ENCODE measurements around the gene WDFY3. TPM values are rescaled to one million over a fixed set of nuclear protein-coding genes. Genes with fewer than 3 reads are reported as not detected.

The WDFY3 gene
- total RNA-seq, 1 donor from 2014 or later = 104 TPM

DNA sequence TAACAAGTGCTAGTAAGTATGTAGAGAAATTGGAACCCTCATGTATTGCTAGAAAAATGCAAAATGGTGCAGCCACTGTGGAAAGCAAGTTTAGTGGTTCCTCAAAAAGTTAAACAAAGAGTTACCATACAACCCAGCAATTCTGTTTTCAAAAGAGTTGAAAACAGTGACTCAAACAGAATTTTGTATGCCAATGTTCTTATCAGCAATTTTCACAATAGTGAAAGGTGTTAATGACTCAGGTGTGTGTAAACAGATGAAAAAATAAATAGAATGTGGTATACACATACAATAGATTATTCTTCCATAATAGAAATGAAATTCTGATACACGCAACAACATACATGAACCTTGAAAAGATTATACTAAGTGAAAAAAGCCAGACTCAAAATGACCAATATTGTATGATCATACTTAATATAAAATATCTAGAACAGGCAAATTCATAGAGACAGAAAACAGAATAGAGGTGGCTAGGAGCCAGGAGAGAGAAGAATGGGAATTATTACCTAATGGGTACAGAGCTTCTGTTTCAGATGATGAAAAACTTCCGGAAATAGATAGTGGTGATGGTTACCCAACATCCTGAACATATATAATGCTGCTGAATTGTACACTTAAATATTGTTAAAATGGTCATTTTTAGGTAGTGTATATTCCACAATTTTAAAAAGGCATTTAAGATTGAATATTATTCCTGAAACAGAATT, 51.6 kb downstream of the WDFY3 start:
- no peak for DNase-seq (ENCODE audit: extremely low read depth, low read depth, low spot score)

DNA sequence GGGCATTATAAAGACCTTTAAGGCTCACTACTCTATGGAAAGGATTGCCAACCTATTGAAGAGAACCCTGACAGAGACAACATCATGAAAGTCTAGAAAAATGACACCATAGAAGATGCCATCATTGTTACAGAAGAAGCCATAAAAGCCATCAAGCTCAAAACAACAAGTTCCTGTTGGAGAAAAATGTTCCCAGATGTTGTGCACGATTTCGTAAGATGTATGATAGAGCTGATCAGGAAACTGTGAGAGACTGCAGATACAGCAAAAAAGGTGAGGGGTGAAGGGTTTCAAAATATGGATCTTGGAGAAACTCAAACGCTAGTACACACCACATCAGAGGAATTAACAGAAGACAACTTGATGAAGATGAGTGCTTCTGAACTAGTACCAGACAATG, 53.3 kb downstream of the WDFY3 start:
- DNase-seq (ENCODE audit: extremely low read depth, low read depth, low spot score) = no peak

DNA sequence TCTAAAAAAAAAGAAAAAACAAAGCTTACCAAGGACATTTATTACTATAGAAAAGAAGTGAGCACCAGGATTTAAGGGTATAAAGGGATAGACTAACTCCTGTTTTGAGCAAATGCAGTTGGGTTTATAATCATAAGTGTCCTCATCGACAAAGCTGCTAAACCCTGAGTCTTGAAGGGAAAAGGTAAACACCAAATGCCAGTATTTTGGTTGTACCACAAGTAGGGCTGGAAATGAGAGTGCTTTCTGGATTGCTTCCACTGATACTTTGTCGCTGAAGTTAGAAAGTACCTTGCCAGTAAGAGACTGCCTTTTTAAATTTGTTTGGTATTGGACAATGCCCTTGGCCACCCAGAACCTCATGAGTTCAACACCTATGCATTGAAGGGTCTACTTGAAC, 53.7 kb downstream of the WDFY3 start:
- no peak for DNase-seq (ENCODE audit: extremely low read depth, low read depth, low spot score)

DNA sequence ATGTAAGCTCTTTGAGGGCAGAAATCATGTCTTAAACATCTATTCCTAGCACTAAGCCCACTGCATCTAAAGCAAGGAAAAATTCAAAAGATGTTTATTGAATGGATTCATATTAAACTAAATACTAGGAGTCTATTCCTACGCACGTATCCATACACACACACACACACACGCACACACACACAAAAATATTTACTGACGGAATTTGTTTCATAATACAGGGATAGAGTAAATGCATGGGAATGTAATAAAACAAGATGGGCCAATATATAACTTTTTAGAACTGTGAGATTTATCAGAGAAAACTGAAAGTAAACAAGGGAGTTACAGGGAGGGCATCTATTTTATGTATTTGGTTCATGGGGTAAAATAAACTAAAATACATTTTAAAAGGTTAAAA, 57.6 kb downstream of the WDFY3 start:
- DNase-seq (ENCODE audit: extremely low read depth, low read depth, low spot score) = no peak

DNA sequence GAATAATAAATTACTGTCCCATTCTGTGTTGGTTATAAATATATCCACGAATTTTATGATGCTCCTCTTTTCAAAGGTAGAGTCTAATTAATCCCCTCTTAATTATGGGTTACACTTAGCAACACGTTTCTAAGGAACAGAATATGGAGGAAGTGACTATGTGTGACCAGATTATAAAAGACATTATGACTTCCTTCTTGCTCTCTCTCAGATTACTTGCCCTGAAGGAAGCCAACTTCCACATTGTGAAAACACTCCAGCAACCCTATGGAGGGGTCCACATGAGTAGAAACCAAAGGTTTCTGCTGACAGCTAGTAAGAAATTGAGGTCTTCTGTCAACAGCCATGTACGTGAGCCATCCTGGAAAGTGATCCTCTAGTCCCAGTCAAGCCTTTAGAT, 59.3 kb downstream of the WDFY3 start:
- DNase-seq (ENCODE audit: extremely low read depth, low read depth, low spot score) = no peak

DNA sequence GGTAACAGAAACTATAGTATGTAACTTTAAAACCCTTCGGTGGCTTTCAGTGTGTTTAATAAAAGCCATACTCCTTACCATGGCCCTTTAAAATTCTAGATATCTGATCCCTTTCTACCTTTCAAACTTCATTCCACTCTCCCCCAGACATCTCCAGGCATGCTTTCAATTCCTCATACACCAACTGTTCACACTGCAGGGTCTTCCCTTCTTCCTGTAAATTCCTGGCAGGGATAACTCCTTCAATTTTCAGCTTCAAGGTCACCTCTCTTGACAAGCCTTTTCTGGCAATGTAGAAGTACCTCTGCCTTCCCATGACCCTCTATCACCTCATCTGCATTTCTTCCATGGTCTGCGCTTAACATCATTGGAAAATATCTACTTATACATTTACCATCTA, 60.8 kb downstream of the WDFY3 start:
- DNase-seq (ENCODE audit: extremely low read depth, low read depth, low spot score) = no peak

DNA sequence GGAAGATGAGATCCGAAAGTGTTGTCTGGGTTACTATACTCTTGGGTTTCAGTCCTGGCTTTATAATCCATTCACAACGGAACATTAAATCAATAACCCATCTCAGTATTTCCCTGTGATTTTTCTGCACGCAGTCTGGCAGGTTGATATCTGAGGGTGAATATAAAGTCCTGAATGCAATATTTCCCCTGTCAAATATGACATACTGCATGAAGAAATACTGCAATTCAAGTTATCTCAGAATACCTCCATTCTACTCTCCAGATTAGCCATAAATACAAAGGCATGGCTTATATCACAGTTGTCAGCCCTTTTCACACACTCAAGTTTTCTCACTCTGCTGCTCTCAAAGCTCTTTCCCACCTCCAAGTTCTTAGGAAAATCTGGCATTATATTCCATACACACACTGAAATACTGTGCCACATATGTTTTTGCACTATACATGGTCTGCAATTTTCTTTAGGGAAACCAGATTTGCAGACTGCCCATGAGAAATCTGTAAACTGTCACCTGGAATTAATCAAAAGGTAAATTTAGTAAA, 64.7 kb downstream of the WDFY3 start:
- no peak for DNase-seq (ENCODE audit: extremely low read depth, low read depth, low spot score)

DNA sequence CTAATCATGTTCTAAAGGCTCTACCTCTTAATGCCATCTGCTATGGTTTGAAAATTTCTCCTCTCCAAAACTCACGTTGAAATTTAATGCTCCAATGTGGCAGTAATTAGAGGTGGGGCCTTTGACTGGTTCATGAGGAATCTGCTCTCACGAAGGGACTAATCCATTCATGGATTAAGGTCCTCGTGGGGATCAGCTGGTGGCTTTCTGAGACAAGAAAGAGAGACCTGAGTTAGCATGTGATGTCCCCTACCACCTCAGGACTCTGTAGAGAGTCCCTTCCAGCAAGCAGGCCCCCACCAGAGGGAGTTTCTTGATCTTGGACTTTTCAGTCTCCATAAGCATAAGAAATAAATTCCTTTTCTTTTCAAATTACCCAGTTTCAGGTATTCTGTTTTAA, 65.3 kb downstream of the WDFY3 start:
- DNase-seq (ENCODE audit: extremely low read depth, low read depth, low spot score) = no peak

DNA sequence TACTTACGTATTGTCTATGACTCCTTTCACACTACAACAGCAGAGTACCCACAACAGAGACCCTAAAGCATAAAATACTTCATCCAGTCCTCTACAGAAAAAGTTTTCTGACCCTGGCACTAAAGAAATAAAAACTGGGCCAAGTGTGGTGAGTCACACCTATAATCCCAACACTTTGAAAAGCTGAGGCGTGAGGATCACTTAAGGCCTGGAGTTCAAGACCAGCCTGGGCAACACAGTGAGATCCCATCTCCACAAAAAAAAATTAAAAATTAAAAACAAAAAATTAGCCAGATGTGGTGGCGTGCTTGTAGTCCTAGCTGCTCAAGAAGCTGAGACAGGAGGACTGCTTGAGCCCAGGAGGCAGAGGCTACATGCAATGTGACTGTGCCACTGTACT, 66.9 kb downstream of the WDFY3 start:
- no peak for DNase-seq (ENCODE audit: extremely low read depth, low read depth, low spot score)

DNA sequence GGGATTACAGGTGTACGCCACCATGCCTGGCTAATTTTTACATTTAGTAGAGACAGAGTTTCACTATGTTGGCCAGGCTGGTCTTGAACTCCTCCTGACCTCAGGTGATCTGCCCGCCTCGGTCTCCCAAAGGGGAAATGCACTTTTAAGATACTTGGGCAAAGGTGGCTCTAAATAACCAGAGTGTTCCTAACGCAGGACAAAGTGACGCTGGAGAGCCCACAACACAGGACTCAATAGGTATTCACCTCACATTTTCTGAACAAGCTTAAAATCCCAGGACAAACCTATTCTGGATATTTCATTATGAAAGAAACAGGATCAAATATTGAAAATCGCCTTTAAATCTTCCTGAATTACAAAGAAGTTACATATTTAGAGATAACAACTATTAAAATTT, 69.0 kb downstream of the WDFY3 start:
- DNase-seq (ENCODE audit: extremely low read depth, low read depth, low spot score) = no peak

DNA sequence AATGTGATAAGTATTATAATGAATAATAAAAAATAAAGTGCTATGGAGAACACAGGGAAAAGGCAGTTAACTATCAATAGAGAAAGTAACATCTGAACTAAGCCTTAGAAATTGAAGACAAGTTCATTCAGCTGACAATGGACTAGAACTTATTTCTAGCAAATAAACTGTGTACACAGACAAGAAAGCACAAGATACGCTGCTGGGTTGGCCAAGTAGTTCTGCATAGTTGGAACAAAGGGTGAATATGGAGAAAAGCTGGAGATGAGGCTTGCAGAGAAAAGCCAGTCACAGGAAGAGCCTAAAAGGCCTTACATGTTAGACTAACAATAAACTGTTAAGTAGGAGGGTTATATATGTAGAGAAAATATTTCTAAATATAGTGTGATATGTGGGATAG, 71.2 kb downstream of the WDFY3 start:
- DNase-seq (ENCODE audit: extremely low read depth, low read depth, low spot score) = no peak

DNA sequence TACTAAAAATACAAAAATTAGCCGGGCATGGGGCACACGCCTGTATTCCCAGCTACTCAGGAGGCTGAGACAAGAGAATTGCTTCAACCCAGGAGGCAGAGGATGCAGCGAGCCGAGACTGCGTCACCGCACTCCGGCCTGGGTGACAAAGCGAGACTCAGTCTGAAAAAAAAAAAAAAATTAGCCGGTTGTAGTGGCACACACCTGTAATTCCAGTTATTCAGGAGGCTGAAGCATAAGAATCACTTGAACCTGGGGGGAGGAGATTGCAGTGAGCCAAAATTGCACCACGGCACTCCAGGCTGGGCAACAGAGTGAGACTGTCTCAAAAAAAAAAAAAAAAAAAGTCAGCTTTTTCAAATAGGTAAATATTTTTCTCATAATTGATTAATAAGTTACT, 71.9 kb downstream of the WDFY3 start:
- DNase-seq (ENCODE audit: extremely low read depth, low read depth, low spot score) = no peak

DNA sequence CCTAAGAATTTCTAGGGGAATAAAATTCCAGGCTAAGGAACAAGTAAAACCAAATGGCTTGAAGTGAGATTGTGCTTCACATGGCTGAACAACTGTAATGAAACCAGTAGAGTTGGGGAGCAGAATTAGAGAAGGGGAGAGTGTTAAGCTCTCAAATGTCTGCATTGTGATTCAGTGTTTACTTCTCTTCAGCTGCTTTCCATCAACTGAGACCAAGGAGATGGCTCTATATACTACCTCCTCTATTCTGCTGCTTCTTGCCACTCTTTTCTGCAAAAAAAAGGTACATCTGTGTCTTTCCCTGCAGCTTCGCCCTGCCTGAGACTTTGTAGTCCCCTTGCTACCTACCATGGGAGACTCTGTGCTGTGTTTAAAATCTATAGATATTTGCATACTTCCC, 73.5 kb downstream of the WDFY3 start:
- no peak for DNase-seq (ENCODE audit: extremely low read depth, low read depth, low spot score)

DNA sequence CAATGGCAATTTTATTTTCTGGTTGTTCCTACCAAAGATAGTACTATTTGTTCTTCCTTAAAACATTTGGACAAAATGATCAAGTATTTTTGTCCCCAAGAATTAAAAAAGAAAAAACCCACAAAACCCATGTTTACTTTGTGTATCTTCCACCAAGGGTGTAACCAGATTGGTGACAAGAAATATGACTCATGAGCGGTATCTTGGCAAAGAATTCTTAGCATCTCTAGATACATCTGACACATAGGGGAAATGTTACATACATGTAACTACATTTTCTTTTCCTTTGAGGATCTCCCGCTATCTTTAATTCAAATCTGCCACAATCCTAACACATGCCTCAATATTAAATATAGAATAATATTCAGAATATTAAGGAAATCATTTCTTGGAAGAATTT, 78.7 kb downstream of the WDFY3 start:
- no peak for DNase-seq (ENCODE audit: extremely low read depth, low read depth, low spot score)

DNA sequence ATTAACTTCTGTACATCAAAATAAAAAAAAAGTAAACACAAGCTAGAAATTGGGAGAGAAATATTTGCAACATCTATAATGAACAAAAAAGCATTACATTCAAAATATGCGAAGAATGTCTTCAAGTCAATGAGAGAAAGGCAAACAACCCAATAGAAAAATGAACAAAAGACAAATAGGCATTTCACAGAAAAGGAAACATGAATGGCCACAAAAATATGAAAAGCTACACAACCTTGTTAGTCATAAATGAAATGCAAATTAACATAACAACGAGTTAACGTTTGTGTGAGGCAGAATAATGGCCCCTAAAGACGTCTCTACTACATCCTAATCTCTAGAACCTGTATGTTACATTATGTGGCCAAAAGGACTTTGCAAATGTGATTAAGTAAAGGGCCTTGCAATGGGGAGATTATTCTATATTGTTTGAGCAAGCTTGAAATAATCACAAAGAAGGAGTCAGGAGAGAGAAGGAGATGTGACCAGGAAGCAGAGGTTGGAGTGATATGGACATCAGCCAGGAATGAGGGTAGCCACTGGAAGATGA, 86.8 kb downstream of the WDFY3 start:
- DNase-seq (ENCODE audit: extremely low read depth, low read depth, low spot score) = no peak

DNA sequence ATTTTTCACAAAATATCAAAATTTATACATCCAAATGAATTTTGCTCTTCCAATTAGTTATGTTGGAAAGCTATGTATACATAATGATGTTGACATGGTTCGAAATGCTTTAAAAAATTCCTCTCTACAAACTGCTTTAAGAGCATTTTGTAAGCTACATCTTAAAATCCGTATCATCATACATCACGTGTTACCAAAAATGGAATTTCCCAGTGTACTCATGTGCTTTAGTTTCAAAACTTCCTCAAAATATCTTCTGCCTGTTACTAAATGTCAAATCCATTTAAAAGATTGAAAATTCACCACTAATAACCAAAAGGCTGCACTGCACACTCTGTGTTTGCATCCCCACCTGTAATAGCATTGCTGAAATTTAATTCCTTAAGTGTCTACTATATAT, 87.9 kb downstream of the WDFY3 start:
- DNase-seq (ENCODE audit: extremely low read depth, low read depth, low spot score) = no peak

DNA sequence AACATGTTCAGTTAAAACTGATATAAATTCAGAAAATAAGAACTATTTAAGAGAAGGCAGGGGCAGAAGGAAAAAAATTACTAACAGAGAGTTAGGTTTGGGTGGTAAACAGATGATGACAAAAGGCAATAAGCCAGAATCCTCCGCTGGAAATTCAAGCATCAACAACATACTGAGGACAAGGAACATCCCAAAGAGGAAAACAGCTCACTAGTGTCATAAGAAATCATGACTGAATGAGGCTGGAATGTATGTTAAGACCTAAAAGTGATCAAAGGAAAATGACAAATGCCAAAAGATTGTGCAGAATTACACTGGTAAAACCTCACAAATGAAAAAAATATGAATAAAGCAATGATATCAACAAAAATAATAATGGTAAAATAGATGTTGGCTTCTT, 88.4 kb downstream of the WDFY3 start:
- peak; percentile 83 for DNase-seq (ENCODE audit: extremely low read depth, low read depth, low spot score)

DNA sequence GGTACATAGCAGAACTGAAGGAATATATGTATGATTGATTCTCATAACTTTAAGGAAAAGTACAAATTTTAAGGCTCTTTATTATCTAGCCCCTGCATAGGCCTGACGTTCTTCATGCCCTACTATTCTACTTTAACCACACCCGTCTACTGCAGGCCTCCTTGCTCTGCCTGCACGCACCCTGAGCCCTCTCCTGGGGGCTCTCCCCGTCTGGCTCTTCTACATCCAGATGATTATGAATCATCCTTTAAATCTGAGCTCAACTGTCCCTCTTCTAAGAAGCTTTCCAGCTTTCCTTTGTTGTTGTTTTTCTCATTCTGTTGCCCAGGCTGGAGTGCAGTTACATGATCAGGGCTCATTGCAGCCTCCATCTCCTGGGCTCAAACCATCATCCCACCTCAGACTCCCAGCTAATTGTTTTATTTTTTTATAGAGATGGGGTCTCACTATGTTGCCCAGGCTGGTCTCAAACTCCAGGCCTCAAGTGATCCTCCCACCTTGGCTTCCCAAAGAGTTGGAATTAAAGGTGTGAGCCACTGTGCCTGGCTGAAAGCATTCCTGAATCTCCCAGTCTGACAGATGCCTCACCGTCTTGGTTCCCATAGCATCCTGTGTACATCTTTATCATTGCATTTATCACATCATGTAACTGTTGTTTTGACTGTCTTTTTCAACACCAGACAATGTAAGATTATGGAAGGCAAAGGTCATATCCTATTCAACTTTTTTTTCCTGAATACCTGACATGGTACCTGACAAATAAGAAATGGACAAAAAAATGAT, 89.2 kb downstream of the WDFY3 start:
- DNase-seq (ENCODE audit: extremely low read depth, low read depth, low spot score) = no peak

DNA sequence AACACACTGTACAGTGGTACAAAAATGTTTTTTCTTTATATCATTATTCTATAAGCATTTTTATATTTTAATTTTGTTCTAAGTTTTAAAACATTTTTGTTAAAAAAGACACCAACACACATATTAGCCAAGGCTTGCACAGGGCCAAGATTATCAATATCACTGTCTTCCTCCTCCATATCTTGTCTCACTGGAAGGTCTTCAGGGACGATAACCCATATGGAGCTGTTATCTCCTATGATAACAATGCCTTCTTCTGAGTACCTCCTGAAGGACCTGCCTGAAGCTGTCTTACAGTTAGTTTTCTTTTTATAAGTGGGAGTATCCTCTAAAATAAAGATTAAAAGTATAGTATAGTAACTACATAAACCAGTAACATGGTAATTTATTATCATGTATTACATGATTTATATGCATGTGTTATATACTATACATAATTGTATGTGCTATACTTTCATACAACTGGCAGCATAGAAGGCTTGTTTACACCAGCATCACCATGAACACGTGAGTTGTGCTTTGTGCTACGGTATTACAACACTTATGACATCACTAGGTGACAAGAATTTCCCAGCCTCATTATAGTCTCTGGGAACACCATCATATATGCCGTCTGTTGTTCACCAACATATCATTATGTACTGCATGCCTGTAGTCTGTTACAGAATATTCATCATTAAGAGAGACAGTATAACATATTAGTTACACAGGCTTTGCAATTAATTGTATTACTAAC, 90.7 kb downstream of the WDFY3 start:
- DNase-seq (ENCODE audit: extremely low read depth, low read depth, low spot score) = no peak

DNA sequence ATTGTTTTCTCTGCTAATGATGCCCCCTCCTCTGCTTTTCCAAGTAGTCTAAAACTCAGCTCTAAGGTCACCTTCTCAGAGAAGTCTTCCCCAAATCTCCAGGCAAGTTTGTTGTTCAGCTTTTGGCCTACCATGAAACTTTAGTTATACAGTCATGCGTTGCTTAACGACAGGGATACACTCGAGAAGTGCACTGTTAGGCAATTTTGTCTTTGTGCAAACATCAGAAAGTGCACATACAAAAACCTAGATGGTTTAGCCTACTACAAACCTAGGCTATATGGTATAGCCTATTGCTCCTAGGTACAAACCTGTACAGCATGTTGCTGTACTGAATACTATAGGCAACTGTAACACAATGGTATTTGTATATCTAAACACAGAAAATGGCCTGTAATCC, 91.9 kb downstream of the WDFY3 start:
- DNase-seq (ENCODE audit: extremely low read depth, low read depth, low spot score) = no peak

Measured in glomerular endothelial cell (primary cell).